Naive thymus-derived CD4-positive, alpha-beta T cell (primary cell): Measurements from ENCODE around the gene GALNT10. TPM values are rescaled to one million over a fixed set of nuclear protein-coding genes. Genes with fewer than 3 reads are reported as not detected.

Experiments
- ATAC-seq: fragments of 150-1000 bp; cut with Tn5 transposase; 2 replicates; pipeline ENCODE4 v1.10.0; 2021; ENCODE audit warnings: mild to moderate bottlenecking, moderate library complexity
- CTCF ChIA-PET: fragments of 350-600 bp; sonication (Branson Sonifier 250); formaldehyde crosslinking; loops from one replicate; lab custom pipeline; 2021; ENCODE audit warnings: antibody characterized with exemption; lab: Charles Lee
- POLR2A ChIA-PET: fragments of 350-600 bp; sonication (Branson Sonifier 250); formaldehyde crosslinking; loops from one replicate; lab custom pipeline; 2021; ENCODE audit warnings: antibody characterized with exemption, inconsistent platforms; lab: Charles Lee
- DNase-seq, 9 donors: peaks; one replicate each; pipeline versions ENCODE4 v3.0.0 to v3.0.0-alpha.2; 2020 to 2022; ENCODE audit warnings: mixed read lengths in 1 of 9
- H3K27ac ChIP-seq: one replicate; pipeline ENCODE4 v1.7.0; 2013; ENCODE audit warnings: mild to moderate bottlenecking, low read depth, low read length, moderate library complexity
- H3K27me3 ChIP-seq, 2 donors: one replicate each; pipeline ENCODE4 v1.7.0; 2013; ENCODE audit warnings: low read length in 2 of 2, mild to moderate bottlenecking in 2 of 2, moderate library complexity in 2 of 2; ENCODE audit not compliant: control insufficient read depth in 2 of 2, insufficient read depth in 2 of 2
- H3K36me3 ChIP-seq, 3 experiments: 1 replicate in 2 of 3; 2 replicates in 1 of 3; pipeline ENCODE4 v1.7.0; 2013; ENCODE audit warnings: low read length in 3 of 3, mild to moderate bottlenecking in 3 of 3, moderate library complexity in 1 of 3; ENCODE audit not compliant: insufficient read depth in 3 of 3, control insufficient read depth in 2 of 3
- H3K4me1 ChIP-seq, 2 donors: one replicate each; pipeline ENCODE4 v1.7.0; 2013; ENCODE audit warnings: low read length in 2 of 2, mild to moderate bottlenecking in 2 of 2, moderate library complexity in 1 of 2; ENCODE audit not compliant: control insufficient read depth in 2 of 2, insufficient read depth in 2 of 2
- H3K4me3 ChIP-seq: 2 replicates; pipeline ENCODE4 v1.7.0; 2013; ENCODE audit warnings: mild to moderate bottlenecking, low read length
- H3K9me3 ChIP-seq, 3 experiments: 1 replicate in 2 of 3; 2 replicates in 1 of 3; pipeline ENCODE4 v1.7.0; 2013; ENCODE audit warnings: low read length in 3 of 3; ENCODE audit not compliant: control insufficient read depth in 2 of 3
- H3K27ac Mint-ChIP-seq, 9 donors: one replicate each; pipeline ENCODE4 v1.8.0; 2020 to 2022; ENCODE audit warnings: mixed read lengths in 9 of 9, mild to moderate bottlenecking in 8 of 9, moderate library complexity in 5 of 9, inconsistent platforms in 2 of 9
- H3K27me3 Mint-ChIP-seq, 5 donors: one replicate each; pipeline ENCODE4 v1.8.0; 2021 to 2022; ENCODE audit warnings: mixed read lengths in 5 of 5, mild to moderate bottlenecking in 1 of 5
- H3K36me3 Mint-ChIP-seq, 5 donors: one replicate each; pipeline ENCODE4 v1.8.0; 2020 to 2022; ENCODE audit warnings: mixed read lengths in 5 of 5, mild to moderate bottlenecking in 3 of 5, inconsistent platforms in 1 of 5
- H3K4me1 Mint-ChIP-seq, 7 donors: one replicate each; pipeline ENCODE4 v1.8.0; 2020 to 2022; ENCODE audit warnings: mixed read lengths in 7 of 7, mild to moderate bottlenecking in 3 of 7, inconsistent platforms in 1 of 7
- H3K4me3 Mint-ChIP-seq, 10 donors: one replicate each; pipeline ENCODE4 v1.8.0; 2020 to 2022; ENCODE audit warnings: mild to moderate bottlenecking in 10 of 10, mixed read lengths in 10 of 10, moderate library complexity in 6 of 10, inconsistent platforms in 2 of 10
- H3K9me3 Mint-ChIP-seq, 11 donors: one replicate each; pipeline ENCODE4 v1.8.0; 2020 to 2022; ENCODE audit warnings: mixed read lengths in 11 of 11, mild to moderate bottlenecking in 4 of 11, inconsistent platforms in 1 of 11, moderate library complexity in 1 of 11
- intact Hi-C, 2 donors: fragments of 100-400 bp; cut with micrococcal nuclease; formaldehyde crosslinking; loops; one replicate each; pipeline ENCODE4 v1.15.1; 2023
- polyA plus RNA-seq, 2 donors: library from polyadenylated mRNA; unstranded; fragments of 300-500 nt; fragmentation: Illumina TruSeq; gene quantifications; one replicate each; pipeline ENCODE4 v1.2.3, GENCODE V29; 2021
- total RNA-seq, 6 experiments: library from RNA in 5 of 6; stranded (reverse) in 5 of 6; gene quantifications; 1 replicate in 5 of 6; 2 replicates in 1 of 6; pipeline ENCODE4 v1.2.3 and lab custom pipeline; 2021 to 2026

GALNT10 gene
- total and polyA plus RNA-seq, 7 experiments from 2014 or later = 6.2 to 56.4 (median 24.8) TPM

GRCh38 chr5:154296525-154297159 lies 106.1 kb downstream of the GALNT10 start:
- Histone ChIP-seq H3K9me3 (no peaks in the 10 kb centered on the region), H3K27me3 (no peaks in the 10 kb centered on the region), H3K36me3 (peaks cover 0 to 31% (median 0%) of the 10 kb centered on the region in 3 experiments), H3K4me3 (no peak overlapping the region), H3K4me1 (no peaks in the 10 kb centered on the region), H3K27ac (no peak overlapping the region)
- Mint-ChIP-seq H3K4me3 (no peak overlapping the region), H3K27me3 (no peaks in the 10 kb centered on the region), H3K4me1 (peaks cover 0 to 7% (median 0%) of the 10 kb centered on the region in 7 donors), H3K27ac (no peak overlapping the region), H3K36me3 (peaks cover 10 to 84% (median 43%) of the 10 kb centered on the region in 5 donors), H3K9me3 (no peaks in the 10 kb centered on the region)
- ChIA-PET CTCF (interaction anchor here (0.6 kb wide), 1 partner anchor 75 kb away, joined by 3 read pairs; no protein-coding TSS in a partner anchor), POLR2A (no interaction called here)
- DNase-seq (no peak), ATAC-seq (no peak)
- intact Hi-C loops = no loop called here

- ChIA-PET POLR2A (no interaction called here), CTCF (no interaction called here)
- peaks cover 0 to 4% (median under 1%) of the 10 kb centered on the region in 11 donors for H3K9me3 Mint-ChIP-seq
- H3K36me3 ChIP-seq = peaks cover 0 to 41% (median 0%) of the 10 kb centered on the region in 3 experiments
- H3K36me3 Mint-ChIP-seq = peaks cover 14 to 89% (median 52%) of the 10 kb centered on the region in 5 donors
- H3K27ac ChIP-seq = no peak overlapping the region
- peaks cover 0 to 3% (median 0%) of the 10 kb centered on the region in 7 donors for H3K4me1 Mint-ChIP-seq
- no peak overlapping the region for H3K27ac Mint-ChIP-seq
- peak; percentile 79 for ATAC-seq
- DNase-seq = no peak
- no peak overlapping the region for H3K4me3 ChIP-seq
- H3K27me3 Mint-ChIP-seq = no peaks in the 10 kb centered on the region
- H3K4me1 ChIP-seq = no peaks in the 10 kb centered on the region
- H3K4me3 Mint-ChIP-seq = no peak overlapping the region
- intact Hi-C loops = no loop called here
- no peaks in the 10 kb centered on the region for H3K27me3 ChIP-seq
- H3K9me3 ChIP-seq = no peaks in the 10 kb centered on the region
Observed at GRCh38 chr5:154298065-154298464, 107.5 kb downstream of the GALNT10 start.

GRCh38 chr5:154300207-154300883 lies 109.8 kb downstream of the GALNT10 start:
- peaks cover 17 to 93% (median 68%) of the 10 kb centered on the region in 5 donors for H3K36me3 Mint-ChIP-seq
- no peak overlapping the region for H3K27ac Mint-ChIP-seq
- DNase-seq = no peak
- H3K4me3 Mint-ChIP-seq = no peak overlapping the region
- no peaks in the 10 kb centered on the region for H3K27me3 Mint-ChIP-seq
- intact Hi-C loops = no loop called here
- H3K9me3 Mint-ChIP-seq = peaks cover 0 to 22% (median 14%) of the 10 kb centered on the region in 11 donors
- Histone ChIP-seq H3K4me3 (no peak overlapping the region), H3K9me3 (no peaks in the 10 kb centered on the region), H3K27ac (no peak overlapping the region), H3K36me3 (peaks cover 0 to 31% (median 0%) of the 10 kb centered on the region in 3 experiments), H3K4me1 (no peaks in the 10 kb centered on the region), H3K27me3 (no peaks in the 10 kb centered on the region)
- ChIA-PET CTCF (no interaction called here), POLR2A (no interaction called here)
- ATAC-seq = no peak
- H3K4me1 Mint-ChIP-seq = peaks cover 0 to 3% (median 0%) of the 10 kb centered on the region in 7 donors

- H3K4me1 Mint-ChIP-seq = peaks cover 0 to 3% (median 0%) of the 10 kb centered on the region in 7 donors
- peaks cover 15 to 91% (median 66%) of the 10 kb centered on the region in 5 donors for H3K36me3 Mint-ChIP-seq
- POLR2A ChIA-PET = no interaction called here
Observed at GRCh38 chr5:154301726-154302125, 111.2 kb downstream of the GALNT10 start.

DNA sequence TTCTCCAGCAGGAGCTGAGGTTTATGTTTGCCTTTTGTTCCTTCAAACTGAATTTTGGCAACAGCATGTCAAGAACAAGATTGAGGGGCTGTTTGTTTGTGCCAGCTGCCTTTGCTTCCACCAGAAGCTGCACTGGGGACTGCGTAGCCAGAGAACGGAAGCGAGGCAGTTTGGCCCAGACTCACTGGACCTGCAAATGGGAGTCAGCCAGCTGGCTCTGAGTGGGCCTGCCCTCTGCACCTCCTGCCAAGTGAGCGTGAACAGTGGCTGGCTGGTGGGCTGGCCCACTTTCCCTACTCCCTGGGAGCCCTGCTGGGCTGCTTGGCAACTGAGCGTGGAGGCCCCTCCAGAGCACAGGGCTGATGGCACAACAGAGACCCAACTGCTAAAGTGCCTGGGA lies 111.6 kb downstream of the GALNT10 start:
- Histone ChIP-seq H3K4me3 (no peak overlapping the region), H3K27ac (no peak overlapping the region), H3K9me3 (no peaks in the 10 kb centered on the region), H3K27me3 (no peaks in the 10 kb centered on the region), H3K4me1 (no peaks in the 10 kb centered on the region), H3K36me3 (peaks cover 0 to 17% (median 0%) of the 10 kb centered on the region in 3 experiments)
- Mint-ChIP-seq H3K27ac (no peak overlapping the region), H3K4me1 (peaks cover 0 to 3% (median 0%) of the 10 kb centered on the region in 7 donors), H3K27me3 (no peaks in the 10 kb centered on the region), H3K36me3 (peaks cover 11 to 89% (median 66%) of the 10 kb centered on the region in 5 donors), H3K4me3 (no peak overlapping the region), H3K9me3 (peaks cover 0 to 22% (median 15%) of the 10 kb centered on the region in 11 donors)
- CTCF ChIA-PET = no interaction called here
- intact Hi-C loops = no loop called here
- POLR2A ChIA-PET = interaction anchor here (0.8 kb wide), 1 partner anchor 113 kb away, joined by 3 read pairs; no protein-coding TSS in a partner anchor
- no peak for DNase-seq
- no peak for ATAC-seq

More at GRCh38 chr5:154301726-154302125, 111.2 kb downstream of the GALNT10 start:
- CTCF ChIA-PET = interaction anchor here (0.7 kb wide), 1 partner anchor 330 kb away, joined by 4 read pairs; no protein-coding TSS in a partner anchor
- peaks cover 0 to 22% (median 15%) of the 10 kb centered on the region in 11 donors for H3K9me3 Mint-ChIP-seq
- H3K27me3 Mint-ChIP-seq = no peaks in the 10 kb centered on the region
- Histone ChIP-seq H3K36me3 (peaks cover 0 to 21% (median 0%) of the 10 kb centered on the region in 3 experiments), H3K9me3 (no peaks in the 10 kb centered on the region), H3K27me3 (no peaks in the 10 kb centered on the region), H3K4me1 (no peaks in the 10 kb centered on the region), H3K27ac (no peak overlapping the region), H3K4me3 (no peak overlapping the region)
- no peak overlapping the region for H3K27ac Mint-ChIP-seq
- no peak for ATAC-seq
- H3K4me3 Mint-ChIP-seq = no peak overlapping the region
- DNase-seq = no peak
- intact Hi-C loops = no loop called here

DNA sequence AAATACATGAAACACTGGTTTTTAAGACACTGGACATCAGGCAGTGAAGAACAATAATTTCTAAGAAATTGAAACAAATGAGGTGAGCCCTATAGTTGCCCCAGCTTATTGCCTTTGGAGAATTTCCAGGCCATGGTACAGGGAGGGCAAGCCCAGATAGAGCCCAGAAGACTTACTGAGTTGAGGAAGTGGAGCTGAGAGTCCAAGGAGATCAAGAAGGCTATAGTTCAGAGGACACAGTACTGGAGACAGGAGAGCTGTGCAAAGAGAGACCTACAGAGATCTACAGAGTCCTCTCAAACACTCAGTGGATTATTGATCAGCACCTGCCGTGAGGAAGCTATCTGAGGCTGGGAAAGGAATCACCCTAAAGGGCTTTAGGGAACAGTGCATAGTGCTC lies 112.6 kb downstream of the GALNT10 start:
- CTCF ChIA-PET = no interaction called here

More for the DNA sequence above, 112.6 kb downstream of the GALNT10 start:
- Mint-ChIP-seq H3K4me1 (peaks cover 0 to 3% (median 0%) of the 10 kb centered on the region in 7 donors), H3K36me3 (peaks cover 11 to 79% (median 59%) of the 10 kb centered on the region in 5 donors), H3K9me3 (peaks cover 0 to 22% (median 15%) of the 10 kb centered on the region in 11 donors), H3K4me3 (no peak overlapping the region), H3K27me3 (no peaks in the 10 kb centered on the region), H3K27ac (no peak overlapping the region)
- intact Hi-C loops = no loop called here
- H3K27me3 ChIP-seq = no peaks in the 10 kb centered on the region
- H3K27ac ChIP-seq = no peak overlapping the region
- H3K4me1 ChIP-seq = no peaks in the 10 kb centered on the region
- H3K36me3 ChIP-seq = peaks cover 0 to 10% (median 0%) of the 10 kb centered on the region in 3 experiments
- POLR2A ChIA-PET = interaction anchor here (0.8 kb wide), 1 partner anchor 114 kb away, joined by 3 read pairs; no protein-coding TSS in a partner anchor
- no peaks in the 10 kb centered on the region for H3K9me3 ChIP-seq
- ATAC-seq (no peak), DNase-seq (no peak)
- no peak overlapping the region for H3K4me3 ChIP-seq
